ENCODE results near the gene BABAM2. TPM values are rescaled to one million over a fixed set of nuclear protein-coding genes. Genes with fewer than 3 reads are reported as not detected.
"Not testable (repeated sequence)": the region's sequence is repeated elsewhere in the genome, so short reads cannot be mapped to it uniquely, and the experiment has no call there.

BABAM2 gene
- total RNA-seq, 2 donors from 2014 or later = 53.8 to 66.6 TPM

- DNase-seq (ENCODE audit: low spot score) = no peak
- H3K36me3 Mint-ChIP-seq = no peaks in the 10 kb centered on the region
- no peaks in the 10 kb centered on the region for H3K27me3 Mint-ChIP-seq
- no peak for ATAC-seq
- no peak overlapping the region for H3K4me3 Mint-ChIP-seq
- no peaks in the 10 kb centered on the region for H3K9me3 Mint-ChIP-seq
- H3K4me1 Mint-ChIP-seq (ENCODE audit: low read depth in 2 of 2) = peaks cover 21 to 34% of the 10 kb centered on the region in 2 donors
- no peak overlapping the region for H3K27ac Mint-ChIP-seq
Measured at GRCh38 chr2:27863146-27863545, 27.4 kb upstream of the BABAM2 start.

GRCh38 chr2:27863955-27864354 is 26.6 kb upstream of the BABAM2 start:
- H3K4me3 Mint-ChIP-seq; H3K27me3 Mint-ChIP-seq; H3K36me3 Mint-ChIP-seq; DNase-seq (ENCODE audit: low spot score); H3K27ac Mint-ChIP-seq; ATAC-seq; H3K9me3 Mint-ChIP-seq: not testable (repeated sequence)
- H3K4me1 Mint-ChIP-seq (ENCODE audit: low read depth in 2 of 2) = peaks cover 13 to 31% of the 10 kb centered on the region in 2 donors

GRCh38 chr2:27866237-27866636 is 24.3 kb upstream of the BABAM2 start:
- Mint-ChIP-seq H3K27ac (no peak overlapping the region), H3K27me3 (no peaks in the 10 kb centered on the region), H3K4me1 (ENCODE audit: low read depth in 2 of 2) (peaks cover 0 to 8% of the 10 kb centered on the region in 2 donors)

GRCh38 chr2:27869763-27870162 is 20.8 kb upstream of the BABAM2 start:
- Mint-ChIP-seq H3K27me3 (peaks cover 0 to 3% of the 10 kb centered on the region in 2 donors), H3K4me3 (no peak overlapping the region), H3K36me3 (no peaks in the 10 kb centered on the region), H3K27ac (no peak overlapping the region), H3K4me1 (ENCODE audit: low read depth in 2 of 2) (peaks cover 0 to 5% of the 10 kb centered on the region in 2 donors), H3K9me3 (no peaks in the 10 kb centered on the region)
- ATAC-seq (no peak), DNase-seq (ENCODE audit: low spot score) (no peak)

More at GRCh38 chr2:27866237-27866636, 24.3 kb upstream of the BABAM2 start:
- DNase-seq (ENCODE audit: low spot score) (no peak), ATAC-seq (no peak)
- Mint-ChIP-seq H3K4me3 (no peak overlapping the region), H3K36me3 (no peaks in the 10 kb centered on the region), H3K9me3 (no peaks in the 10 kb centered on the region)

GRCh38 chr2:27870724-27871123 is 19.8 kb upstream of the BABAM2 start:
- ATAC-seq (no peak), DNase-seq (ENCODE audit: low spot score) (no peak)
- Mint-ChIP-seq H3K36me3 (peaks cover 4% of the 10 kb centered on the region), H3K4me3 (no peak overlapping the region), H3K27me3 (peaks cover 0 to 3% of the 10 kb centered on the region in 2 donors), H3K27ac (no peak overlapping the region), H3K9me3 (no peaks in the 10 kb centered on the region), H3K4me1 (ENCODE audit: low read depth in 2 of 2) (peaks cover 0 to 5% of the 10 kb centered on the region in 2 donors)

GRCh38 chr2:27871802-27872201 is 18.7 kb upstream of the BABAM2 start:
- peaks cover 0 to 5% of the 10 kb centered on the region in 2 donors for H3K4me1 Mint-ChIP-seq (ENCODE audit: low read depth in 2 of 2)
- DNase-seq (ENCODE audit: low spot score) (no peak), ATAC-seq (no peak)
- no peak overlapping the region for H3K4me3 Mint-ChIP-seq
- H3K27me3 Mint-ChIP-seq = peaks cover 0 to 3% of the 10 kb centered on the region in 2 donors
- H3K27ac Mint-ChIP-seq = no peak overlapping the region
- H3K9me3 Mint-ChIP-seq = no peaks in the 10 kb centered on the region
- H3K36me3 Mint-ChIP-seq = peaks cover 7% of the 10 kb centered on the region

- no peak overlapping the region for H3K4me3 Mint-ChIP-seq
- H3K27ac Mint-ChIP-seq = peak overlapping the region in 1 of 2 donors; percentile 27
- H3K36me3 Mint-ChIP-seq = peaks cover 7% of the 10 kb centered on the region
- DNase-seq (ENCODE audit: low spot score) (no peak), ATAC-seq (no peak)
- H3K27me3 Mint-ChIP-seq = peaks cover 0 to 3% of the 10 kb centered on the region in 2 donors
- H3K9me3 Mint-ChIP-seq = no peaks in the 10 kb centered on the region
- H3K4me1 Mint-ChIP-seq (ENCODE audit: low read depth in 2 of 2) = peaks cover 0 to 5% of the 10 kb centered on the region in 2 donors
Measured at GRCh38 chr2:27873091-27873490, 17.4 kb upstream of the BABAM2 start.

- H3K27me3 Mint-ChIP-seq = peaks cover 0 to 3% of the 10 kb centered on the region in 2 donors
- DNase-seq (ENCODE audit: low spot score) (no peak), ATAC-seq (no peak)
- H3K27ac Mint-ChIP-seq = no peak overlapping the region
- peaks cover 18% of the 10 kb centered on the region for H3K36me3 Mint-ChIP-seq
- no peaks in the 10 kb centered on the region for H3K9me3 Mint-ChIP-seq
- H3K4me1 Mint-ChIP-seq (ENCODE audit: low read depth in 2 of 2) = no peaks in the 10 kb centered on the region
- no peak overlapping the region for H3K4me3 Mint-ChIP-seq
Measured at GRCh38 chr2:27875089-27875881, 15.2 kb upstream of the BABAM2 start.

GRCh38 chr2:27878825-27879224 is 11.7 kb upstream of the BABAM2 start:
- H3K4me3 Mint-ChIP-seq = no peak overlapping the region
- no peak for ATAC-seq
- H3K36me3 Mint-ChIP-seq = peaks cover 25% of the 10 kb centered on the region
- H3K27me3 Mint-ChIP-seq = no peaks in the 10 kb centered on the region
- no peak for DNase-seq (ENCODE audit: low spot score)
- H3K27ac Mint-ChIP-seq = no peak overlapping the region
- no peaks in the 10 kb centered on the region for H3K4me1 Mint-ChIP-seq (ENCODE audit: low read depth in 2 of 2)
- no peaks in the 10 kb centered on the region for H3K9me3 Mint-ChIP-seq

GRCh38 chr2:27881815-27882583 is 8.5 kb upstream of the BABAM2 start:
- not testable (repeated sequence) for H3K4me3 Mint-ChIP-seq; DNase-seq (ENCODE audit: low spot score)

GRCh38 chr2:27882584-27882922 is 8.0 kb upstream of the BABAM2 start:
- not testable (repeated sequence) for H3K4me3 Mint-ChIP-seq; DNase-seq (ENCODE audit: low spot score); H3K27me3 Mint-ChIP-seq; H3K9me3 Mint-ChIP-seq; H3K27ac Mint-ChIP-seq; H3K4me1 Mint-ChIP-seq (ENCODE audit: low read depth in 2 of 2); ATAC-seq
- peaks cover 19% of the 10 kb centered on the region for H3K36me3 Mint-ChIP-seq

More at GRCh38 chr2:27881815-27882583, 8.5 kb upstream of the BABAM2 start:
- peaks cover 19% of the 10 kb centered on the region for H3K36me3 Mint-ChIP-seq
- not testable (repeated sequence) for ATAC-seq; H3K9me3 Mint-ChIP-seq; H3K27me3 Mint-ChIP-seq; H3K4me1 Mint-ChIP-seq (ENCODE audit: low read depth in 2 of 2); H3K27ac Mint-ChIP-seq

GRCh38 chr2:27884601-27885000 is 5.9 kb upstream of the BABAM2 start:
- Mint-ChIP-seq H3K9me3 (no peaks in the 10 kb centered on the region), H3K4me1 (ENCODE audit: low read depth in 2 of 2) (peaks cover 0 to 11% of the 10 kb centered on the region in 2 donors), H3K4me3 (no peak overlapping the region), H3K36me3 (peaks cover 14% of the 10 kb centered on the region), H3K27ac (peak overlapping the region in 1 of 2 donors; percentile 1), H3K27me3 (no peaks in the 10 kb centered on the region)
- DNase-seq (ENCODE audit: low spot score) (no peak), ATAC-seq (no peak)

GRCh38 chr2:27885234-27885633 is 5.3 kb upstream of the BABAM2 start:
- no peaks in the 10 kb centered on the region for H3K9me3 Mint-ChIP-seq
- H3K27ac Mint-ChIP-seq = peak overlapping the region in 1 of 2 donors; percentile 1
- H3K36me3 Mint-ChIP-seq = peaks cover 8% of the 10 kb centered on the region

GRCh38 chr2:27885661-27886060 is 4.9 kb upstream of the BABAM2 start:
- no peaks in the 10 kb centered on the region for H3K9me3 Mint-ChIP-seq
- DNase-seq (ENCODE audit: low spot score) = no peak
- no peak overlapping the region for H3K4me3 Mint-ChIP-seq
- H3K36me3 Mint-ChIP-seq = peaks cover 7% of the 10 kb centered on the region
- no peak for ATAC-seq
- peaks cover 6 to 19% of the 10 kb centered on the region in 2 donors for H3K4me1 Mint-ChIP-seq (ENCODE audit: low read depth in 2 of 2)
- H3K27ac Mint-ChIP-seq = no peak overlapping the region
- H3K27me3 Mint-ChIP-seq = no peaks in the 10 kb centered on the region

More at GRCh38 chr2:27885234-27885633, 5.3 kb upstream of the BABAM2 start:
- no peak for DNase-seq (ENCODE audit: low spot score)
- no peak for ATAC-seq
- Mint-ChIP-seq H3K27me3 (no peaks in the 10 kb centered on the region), H3K4me3 (no peak overlapping the region), H3K4me1 (ENCODE audit: low read depth in 2 of 2) (peaks cover 3 to 17% of the 10 kb centered on the region in 2 donors)
